HG03159 (cell line): ENCODE data around the gene TEX13A.
"Not testable (repeated sequence)": the region's sequence is repeated elsewhere in the genome, so short reads cannot be mapped to it uniquely, and the experiment has no call there.

Source experiments
- ATAC-seq: cut with Tn5 transposase; IDR thresholded peaks from one replicate; pipeline ENCODE4 v1.9.1; 2021; ENCODE audit warnings: mild to moderate bottlenecking, moderate library complexity; ENCODE audit not compliant: unreplicated experiment

Gene TEX13A

GRCh38 chrX:105220636-105221035, at the start of gene TEX13A:
Gene TEX13A, minus strand, starts transcription at chrX:105220694. Its CDS starts 297 bp downstream, at chrX:105220397.
- no peak for ATAC-seq

- ATAC-seq, result no peak
Measured at GRCh38 chrX:105269386-105269785, 48.9 kb upstream of the TEX13A start.

GRCh38 chrX:105267167-105267566, 46.7 kb upstream of the TEX13A start:
- no peak for ATAC-seq

- ATAC-seq, result no peak
Measured at GRCh38 chrX:105266456-105266855, 46.0 kb upstream of the TEX13A start.

- no peak for ATAC-seq
Measured at GRCh38 chrX:105265093-105265492, 44.6 kb upstream of the TEX13A start.

- no peak for ATAC-seq
Measured at GRCh38 chrX:105263801-105264200, 43.3 kb upstream of the TEX13A start.

GRCh38 chrX:105263171-105263570, 42.7 kb upstream of the TEX13A start:
- ATAC-seq, result no peak

- ATAC-seq, result no peak
Measured at GRCh38 chrX:105260291-105261043, 40.0 kb upstream of the TEX13A start.

- ATAC-seq, result no peak
Measured at GRCh38 chrX:105241056-105241455, 20.6 kb upstream of the TEX13A start.

- not testable (repeated sequence) for ATAC-seq
Measured at GRCh38 chrX:105237407-105237806, 16.9 kb upstream of the TEX13A start.

- ATAC-seq, result no peak
Measured at GRCh38 chrX:105229146-105229545, 8.7 kb upstream of the TEX13A start.

- no peak for ATAC-seq
Measured at GRCh38 chrX:105228602-105229001, 8.1 kb upstream of the TEX13A start.

- ATAC-seq, result no peak
Measured at GRCh38 chrX:105226499-105226898, 6.0 kb upstream of the TEX13A start.

- no peak for ATAC-seq
Measured at GRCh38 chrX:105221374-105221773, 880 bp upstream of the TEX13A start.

- no peak for ATAC-seq
Measured at GRCh38 chrX:105219454-105220401, 766 bp downstream of the TEX13A start.

- no peak for ATAC-seq
Measured at GRCh38 chrX:105211066-105211575, 9.4 kb downstream of the TEX13A start.

- ATAC-seq, result no peak
Measured at GRCh38 chrX:105210258-105210657, 10.2 kb downstream of the TEX13A start.

GRCh38 chrX:105209406-105209805, 11.1 kb downstream of the TEX13A start:
- no peak for ATAC-seq

- ATAC-seq, result peak; percentile 78
Measured at GRCh38 chrX:105191878-105192277, 28.6 kb downstream of the TEX13A start.

GRCh38 chrX:105190252-105190853, 30.1 kb downstream of the TEX13A start:
- no peak for ATAC-seq

GRCh38 chrX:105189093-105189492, 31.4 kb downstream of the TEX13A start:
- no peak for ATAC-seq
